Chondrocyte (in vitro differentiated cells): ENCODE measurements around the gene USP26. TPM values are rescaled to one million over a fixed set of nuclear protein-coding genes. Genes with fewer than 3 reads are reported as not detected.

Experiments
- DNase-seq: peaks from one replicate; pipeline ENCODE4 v3.0.0; 2021; ENCODE audit warnings: mixed read lengths, low spot score
- H3K27ac Mint-ChIP-seq: one replicate; pipeline ENCODE4 v1.8.0; 2021; ENCODE audit warnings: mild to moderate bottlenecking, moderate library complexity, mixed read lengths; ENCODE audit not compliant: unreplicated experiment
- H3K27me3 Mint-ChIP-seq: 2 replicates; pipeline ENCODE4 v1.8.0; 2021; ENCODE audit warnings: low read depth, mixed read lengths
- H3K36me3 Mint-ChIP-seq: 2 replicates; pipeline ENCODE4 v1.8.0; 2021; ENCODE audit warnings: low read depth, mixed read lengths
- H3K4me1 Mint-ChIP-seq: 2 replicates; pipeline ENCODE4 v1.8.0; 2021; ENCODE audit warnings: low read depth, mild to moderate bottlenecking, mixed read lengths
- H3K4me3 Mint-ChIP-seq: one replicate; pipeline ENCODE4 v1.8.0; 2021; ENCODE audit warnings: mild to moderate bottlenecking, moderate library complexity, mixed read lengths; ENCODE audit not compliant: unreplicated experiment
- H3K9me3 Mint-ChIP-seq: 2 replicates; pipeline ENCODE4 v1.8.0; 2021; ENCODE audit warnings: low read depth, mixed read lengths
- CTCF ChIP-seq: fragments of 200-600 bp; sonication (generic); IDR thresholded peaks from 2 replicates; pipeline ENCODE4 v1.5.0; 2021; ENCODE audit warnings: antibody characterized with exemption, mild to moderate bottlenecking, moderate library complexity
- total RNA-seq: library from RNA; stranded (reverse); gene quantifications from 3 replicates; pipeline ENCODE4 v1.2.1, GENCODE V29; 2021

Gene USP26
- total RNA-seq, 1 donor from 2014 or later: 0.17 TPM

- Mint-ChIP-seq H3K27ac (no peak overlapping the region), H3K36me3 (no peaks in the 10 kb centered on the region), H3K4me3 (no peak overlapping the region), H3K4me1 (no peaks in the 10 kb centered on the region), H3K9me3 (peaks cover 2% of the 10 kb centered on the region), H3K27me3 (no peaks in the 10 kb centered on the region)
- DNase-seq: no peak
- TF ChIP-seq CTCF: no peak
These were observed 78.7 kb downstream of the USP26 start for GRCh38 chrX:133018229-133018628.

DNA sequence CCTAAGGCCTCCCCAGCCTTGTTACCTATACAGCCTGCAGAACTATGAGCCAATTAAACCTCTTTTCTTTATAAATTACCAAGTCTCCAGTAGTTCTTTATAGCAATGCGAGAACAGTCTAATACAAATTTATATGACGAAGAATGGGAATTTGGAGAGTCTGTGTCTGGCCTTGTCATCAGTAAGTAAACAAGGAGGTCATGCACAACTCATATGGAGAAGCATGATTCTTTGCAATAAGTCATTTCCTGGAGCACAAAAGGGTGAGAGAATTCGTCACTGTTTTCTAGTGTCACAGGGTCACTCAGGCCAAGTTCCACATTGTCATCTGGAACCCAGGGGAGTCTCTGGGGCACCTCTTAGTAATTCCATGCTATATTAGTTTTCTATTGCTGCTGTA is 89.5 kb downstream of the USP26 start:
- H3K36me3 Mint-ChIP-seq: peaks cover under 1% of the 10 kb centered on the region
- no peak overlapping the region for H3K4me3 Mint-ChIP-seq
- DNase-seq: no peak
- no peaks in the 10 kb centered on the region for H3K4me1 Mint-ChIP-seq
- H3K9me3 Mint-ChIP-seq: peaks cover 30% of the 10 kb centered on the region
- no peak for TF ChIP-seq CTCF
- H3K27ac Mint-ChIP-seq: no peak overlapping the region
- H3K27me3 Mint-ChIP-seq: no peaks in the 10 kb centered on the region

GRCh38 chrX:133005616-133006015 is 91.3 kb downstream of the USP26 start:
- Mint-ChIP-seq H3K36me3 (no peaks in the 10 kb centered on the region), H3K27me3 (no peaks in the 10 kb centered on the region), H3K4me1 (no peaks in the 10 kb centered on the region), H3K27ac (no peak overlapping the region), H3K4me3 (no peak overlapping the region), H3K9me3 (peaks cover 20% of the 10 kb centered on the region)
- TF ChIP-seq CTCF: no peak
- DNase-seq: no peak

DNA sequence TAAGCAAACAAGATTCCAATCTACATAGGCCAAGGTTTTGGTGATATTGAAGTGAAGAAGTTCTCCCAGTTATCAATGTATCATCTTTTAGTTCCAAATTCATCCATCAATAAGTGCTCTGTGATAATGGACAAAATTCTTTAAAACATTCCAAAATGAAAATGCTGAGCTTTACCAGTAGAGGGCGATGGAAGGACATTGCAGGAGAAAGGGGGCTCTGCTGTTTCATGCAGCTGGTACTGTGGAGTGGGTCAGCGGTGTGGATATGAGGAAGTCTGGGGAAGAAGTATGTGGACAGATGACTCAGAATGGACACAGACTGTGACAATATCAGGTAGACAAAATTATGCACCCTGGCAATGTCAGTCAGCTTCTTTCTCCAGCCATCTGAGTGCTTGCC is 91.9 kb downstream of the USP26 start:
- Mint-ChIP-seq H3K27me3 (no peaks in the 10 kb centered on the region), H3K4me1 (no peaks in the 10 kb centered on the region), H3K4me3 (no peak overlapping the region), H3K36me3 (no peaks in the 10 kb centered on the region), H3K9me3 (peaks cover 20% of the 10 kb centered on the region), H3K27ac (no peak overlapping the region)
- peak; percentile 92 for TF ChIP-seq CTCF
- DNase-seq: no peak

DNA sequence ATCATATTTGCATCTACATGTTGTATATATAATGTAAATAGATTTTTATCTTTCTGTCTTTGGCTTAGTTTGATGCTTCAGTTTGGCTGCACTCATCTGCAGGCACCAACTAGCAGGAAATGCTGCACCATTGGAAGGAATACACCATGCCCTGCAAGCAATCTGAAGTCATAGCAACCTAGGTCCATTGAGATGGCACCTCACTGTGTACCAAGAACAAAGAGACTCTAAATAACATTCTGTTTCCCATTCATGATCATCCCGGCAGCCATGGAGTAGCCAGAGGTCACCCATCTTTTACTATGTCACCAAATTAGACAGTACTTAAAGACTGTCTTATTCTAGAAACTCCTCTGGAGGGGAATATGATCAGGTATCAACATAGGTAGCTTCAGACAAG is 97.7 kb downstream of the USP26 start:
- no peak for TF ChIP-seq CTCF
- Mint-ChIP-seq H3K27ac (no peak overlapping the region), H3K4me1 (no peaks in the 10 kb centered on the region), H3K27me3 (peaks cover 7% of the 10 kb centered on the region), H3K9me3 (no peaks in the 10 kb centered on the region), H3K4me3 (no peak overlapping the region), H3K36me3 (no peaks in the 10 kb centered on the region)
- no peak for DNase-seq
